ENCODE data around the gene CYP27B1. TPM values are rescaled to one million over a fixed set of nuclear protein-coding genes. Genes with fewer than 3 reads are reported as not detected.

CYP27B1 gene
- total RNA-seq, 1 donor: 0.45 TPM

GRCh38 chr12:57751788-57752667, 14.8 kb downstream of the CYP27B1 start, which contains the start of gene CDK4:
TSS of gene CDK4 (minus strand) at chr12:57752310. CDS start at chr12:57751717, 593 bp downstream.
- peak; percentile 99 for DNase-seq (ENCODE audit: low read depth)
- peak within 1 kb of the TSS; percentile 93 for H3K4me3 ChIP-seq (ENCODE audit: low read depth, low read length)
- no peak for TF ChIP-seq CTCF (IDR thresholded peaks at IDR 0.05; ENCODE audit: insufficient read depth, low read length)

- TF ChIP-seq CTCF (IDR thresholded peaks at IDR 0.05; ENCODE audit: insufficient read depth, low read length): no peak
- H3K4me3 ChIP-seq (ENCODE audit: low read depth, low read length): peak overlapping the region; percentile 93
- no peak for DNase-seq (ENCODE audit: low read depth)
Observed at GRCh38 chr12:57751432-57751787, 15.5 kb downstream of the CYP27B1 start.

DNA sequence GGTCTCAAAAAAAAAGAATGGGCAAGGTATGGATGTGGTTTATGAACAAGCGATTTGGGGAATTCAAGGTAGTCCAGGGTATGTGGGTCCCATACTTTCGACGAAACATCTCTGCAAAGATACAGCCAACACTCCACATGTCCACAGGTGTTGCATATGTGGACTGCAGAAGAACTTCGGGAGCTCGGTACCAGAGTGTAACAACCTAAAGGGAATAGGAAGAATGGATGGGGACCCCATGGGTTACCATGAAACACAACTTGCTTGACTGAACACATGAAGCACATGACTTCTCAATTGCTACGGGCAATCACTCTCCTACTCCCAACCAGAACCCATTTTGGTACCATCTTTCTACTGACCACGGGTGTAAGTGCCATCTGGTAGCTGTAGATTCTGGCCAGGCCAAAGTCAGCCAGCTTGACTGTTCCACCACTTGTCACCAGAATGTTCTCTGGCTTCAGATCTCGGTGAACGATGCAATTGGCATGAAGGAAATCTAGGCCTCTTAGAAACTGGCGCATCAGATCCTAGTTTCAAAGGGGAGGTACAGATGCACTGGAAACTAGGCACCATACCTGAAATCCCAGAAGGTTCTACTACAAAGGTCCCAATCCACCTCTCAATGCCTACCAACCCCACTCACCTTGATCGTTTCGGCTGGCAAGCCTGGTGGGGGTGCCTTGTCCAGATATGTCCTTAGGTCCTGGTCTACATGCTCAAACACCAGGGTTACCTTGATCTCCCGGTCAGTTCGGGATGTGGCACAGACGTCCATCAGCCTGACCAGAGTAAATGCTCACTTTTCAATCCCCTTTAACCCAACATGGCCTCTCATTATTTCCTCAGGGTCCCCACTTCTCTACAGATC, 16.1 kb downstream of the CYP27B1 start:
- no peak for DNase-seq (ENCODE audit: low read depth)
- peak overlapping the region; percentile 93 for H3K4me3 ChIP-seq (ENCODE audit: low read depth, low read length)
- TF ChIP-seq CTCF (IDR thresholded peaks at IDR 0.05; ENCODE audit: insufficient read depth, low read length): no peak

- TF ChIP-seq CTCF (IDR thresholded peaks at IDR 0.05; ENCODE audit: insufficient read depth, low read length): no peak
- H3K4me3 ChIP-seq (ENCODE audit: low read depth, low read length): no peak overlapping the region
- no peak for DNase-seq (ENCODE audit: low read depth)
Observed at GRCh38 chr12:57749061-57749460, 17.8 kb downstream of the CYP27B1 start.

DNA sequence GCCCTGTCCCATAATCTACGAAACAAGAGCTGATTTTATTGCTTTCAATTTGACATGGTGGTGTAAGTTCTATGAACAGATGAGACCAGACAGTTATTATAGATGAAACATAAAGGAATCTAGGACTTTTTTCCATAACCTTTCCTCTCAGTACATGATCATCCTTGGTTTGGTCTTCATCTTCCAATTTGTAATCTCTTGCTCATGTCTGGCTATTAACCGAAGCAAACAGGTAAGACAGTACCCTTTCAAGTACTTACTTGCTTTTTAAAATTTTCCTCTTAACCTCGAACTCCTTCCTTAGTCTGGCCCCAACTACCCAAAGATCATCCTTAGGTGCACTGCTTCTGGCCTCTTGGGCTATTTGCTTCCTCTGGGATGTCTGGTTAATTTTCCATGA, 20.9 kb downstream of the CYP27B1 start:
- peak overlapping the region; percentile 94 for H3K4me3 ChIP-seq (ENCODE audit: low read depth, low read length)
- no peak for TF ChIP-seq CTCF (IDR thresholded peaks at IDR 0.05; ENCODE audit: insufficient read depth, low read length)
- no peak for DNase-seq (ENCODE audit: low read depth)

DNA sequence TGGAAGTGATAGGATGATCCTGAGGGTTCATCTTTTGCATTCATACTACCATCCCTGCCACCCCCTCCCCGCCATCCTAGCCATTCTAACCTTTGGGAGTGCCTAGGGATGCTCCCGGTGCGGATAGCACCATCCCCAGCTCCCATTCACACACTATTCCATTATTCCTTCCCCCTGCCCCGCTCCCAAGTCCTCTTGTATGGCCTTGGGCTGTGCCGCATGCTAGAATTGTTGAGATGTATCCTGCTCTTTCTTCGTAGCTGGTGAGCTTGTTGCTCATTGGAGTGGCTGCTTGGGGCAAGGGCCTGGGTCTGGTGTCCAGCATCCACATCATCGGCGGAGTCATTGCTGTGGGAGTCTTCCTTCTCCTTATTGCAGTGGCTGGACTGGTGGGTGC, 21.4 kb downstream of the CYP27B1 start:
- DNase-seq (ENCODE audit: low read depth): no peak
- TF ChIP-seq CTCF (IDR thresholded peaks at IDR 0.05; ENCODE audit: insufficient read depth, low read length): no peak
- H3K4me3 ChIP-seq (ENCODE audit: low read depth, low read length): peak overlapping the region; percentile 94

All from fibroblast of the aortic adventitia (primary cell).